SK-N-MC (cell line): Measurements from ENCODE around the gene MYO18B.

Experiments
- EZH2 ChIP-seq: fragments of 200-600 bp; sonication (generic); IDR thresholded peaks from one replicate; pipeline ENCODE4 v1.6.1; 2017; ENCODE audit warnings: antibody characterized with exemption
- FOXP2 ChIP-seq: optimal IDR thresholded peaks from 2 replicates; pipeline ENCODE3; 2011; ENCODE audit warnings: mild to moderate bottlenecking, moderate library complexity; ENCODE audit not compliant: insufficient read depth; ENCODE audit errors: extremely low read length, control extremely low read depth

GRCh38 chr22:25714070-25714469, 27.9 kb upstream of the MYO18B start:
- TF ChIP-seq EZH2 (no peak), FOXP2 (no peak)
